SJCRH30 (cell line): Measurements from ENCODE around the gene FAM170B. TPM values are rescaled to one million over a fixed set of nuclear protein-coding genes. Genes with fewer than 3 reads are reported as not detected.
A peak's percentile ranks its signal among the peaks of the same experiment; 100 is the strongest.

ENCODE experiments used
- DNase-seq, 2 experiments: peaks; one replicate each; pipeline ENCODE4 v3.0.0-alpha.2; 2015 to 2020
- H3K27ac ChIP-seq: fragments of 250-450 bp; sonication (Bioruptor Pico); 2 replicates; pipeline ENCODE4 v1.5.1; 2020; ENCODE audit warnings: mild to moderate bottlenecking, moderate library complexity
- H3K27me3 ChIP-seq: fragments of 250-450 bp; sonication (Bioruptor Pico); 2 replicates; pipeline ENCODE4 v1.5.1; 2020; ENCODE audit warnings: mild to moderate bottlenecking, moderate library complexity
- H3K36me3 ChIP-seq: fragments of 250-450 bp; sonication (Bioruptor Pico); 2 replicates; pipeline ENCODE4 v1.5.1; 2020; ENCODE audit warnings: mild to moderate bottlenecking, moderate library complexity
- H3K4me1 ChIP-seq: fragments of 250-450 bp; sonication (Bioruptor Pico); 2 replicates; pipeline ENCODE4 v1.5.1; 2020; ENCODE audit warnings: mild to moderate bottlenecking, moderate library complexity
- H3K4me3 ChIP-seq: fragments of 250-450 bp; sonication (Bioruptor Pico); 2 replicates; pipeline ENCODE4 v1.5.1; 2020; ENCODE audit warnings: mild to moderate bottlenecking, moderate library complexity
- H3K9me3 ChIP-seq: fragments of 250-450 bp; sonication (Bioruptor Pico); replicated peaks from 2 replicates; pipeline ENCODE4 v1.5.1; 2020; ENCODE audit warnings: mild to moderate bottlenecking, moderate library complexity
- total RNA-seq: library from RNA; depleted of rRNA; stranded (reverse); fragments of >200 nt; shearing (Covaris generic); gene quantifications from 2 replicates; pipeline ENCODE4 v1.2.3, GENCODE V29; 2014

Gene FAM170B
- total RNA-seq, 1 experiment from 2014 or later = not detected

- Histone ChIP-seq H3K27ac (no peak overlapping the region), H3K4me1 (peaks cover 19% of the 10 kb centered on the region), H3K4me3 (no peak overlapping the region), H3K36me3 (no peaks in the 10 kb centered on the region), H3K9me3 (no peaks in the 10 kb centered on the region), H3K27me3 (no peaks in the 10 kb centered on the region)
- no peak for DNase-seq
Observed at GRCh38 chr10:49112851-49113250, 21.0 kb downstream of the FAM170B start.

GRCh38 chr10:49112098-49112497 lies 21.7 kb downstream of the FAM170B start:
- H3K4me3 ChIP-seq = no peak overlapping the region
- no peak for DNase-seq
- H3K36me3 ChIP-seq = no peaks in the 10 kb centered on the region
- no peak overlapping the region for H3K27ac ChIP-seq
- H3K27me3 ChIP-seq = no peaks in the 10 kb centered on the region
- H3K9me3 ChIP-seq = no peaks in the 10 kb centered on the region
- peaks cover 19% of the 10 kb centered on the region for H3K4me1 ChIP-seq

DNA sequence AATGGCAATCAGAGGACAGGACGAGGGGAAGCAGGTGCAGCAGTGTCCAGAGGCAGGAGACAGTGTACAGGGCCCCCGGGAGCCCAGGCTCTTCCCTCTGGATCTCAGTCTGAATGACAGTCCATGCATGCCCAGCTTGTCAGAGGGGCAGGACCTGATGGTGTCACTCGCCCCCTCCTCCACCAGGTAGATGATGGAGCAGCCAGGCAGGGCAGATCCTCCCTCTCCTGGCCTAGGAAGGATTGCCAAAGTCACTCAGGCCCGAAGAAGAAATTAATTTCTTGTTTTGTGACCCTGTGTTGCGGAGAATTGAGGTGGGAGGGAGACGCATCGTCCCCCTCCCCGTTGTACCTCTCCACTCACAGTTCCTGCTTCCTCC lies 22.5 kb downstream of the FAM170B start:
- H3K36me3 ChIP-seq = no peaks in the 10 kb centered on the region
- DNase-seq = no peak
- H3K27me3 ChIP-seq = no peaks in the 10 kb centered on the region
- H3K27ac ChIP-seq = no peak overlapping the region
- H3K4me1 ChIP-seq = peaks cover 19% of the 10 kb centered on the region
- H3K4me3 ChIP-seq = no peak overlapping the region
- H3K9me3 ChIP-seq = no peaks in the 10 kb centered on the region

GRCh38 chr10:49110684-49111319 lies 23.0 kb downstream of the FAM170B start:
- no peak for DNase-seq
- H3K36me3 ChIP-seq = no peaks in the 10 kb centered on the region
- H3K27ac ChIP-seq = peak overlapping the region; percentile 66

GRCh38 chr10:49109669-49110340 lies 24.0 kb downstream of the FAM170B start:
- H3K4me1 ChIP-seq = peaks cover 19% of the 10 kb centered on the region
- no peaks in the 10 kb centered on the region for H3K9me3 ChIP-seq
- no peaks in the 10 kb centered on the region for H3K27me3 ChIP-seq
- peak; percentile 95 to 96 for DNase-seq
- no peak overlapping the region for H3K4me3 ChIP-seq
- H3K27ac ChIP-seq = peak overlapping the region; percentile 66
- H3K36me3 ChIP-seq = no peaks in the 10 kb centered on the region

More at GRCh38 chr10:49110684-49111319, 23.0 kb downstream of the FAM170B start:
- Histone ChIP-seq H3K27me3 (no peaks in the 10 kb centered on the region), H3K9me3 (no peaks in the 10 kb centered on the region), H3K4me1 (peaks cover 19% of the 10 kb centered on the region), H3K4me3 (no peak overlapping the region)

- no peak overlapping the region for H3K4me3 ChIP-seq
- H3K9me3 ChIP-seq = no peaks in the 10 kb centered on the region
- no peaks in the 10 kb centered on the region for H3K36me3 ChIP-seq
- H3K27ac ChIP-seq = no peak overlapping the region; the same call in 1 of the 2 replicates
- no peaks in the 10 kb centered on the region for H3K27me3 ChIP-seq
- H3K4me1 ChIP-seq = peaks cover 19% of the 10 kb centered on the region
- no peak for DNase-seq
Observed at GRCh38 chr10:49108656-49109055, 25.2 kb downstream of the FAM170B start.

GRCh38 chr10:49107887-49108267 lies 25.9 kb downstream of the FAM170B start:
- no peak for DNase-seq
- Histone ChIP-seq H3K36me3 (no peaks in the 10 kb centered on the region), H3K4me3 (no peak overlapping the region), H3K27me3 (no peaks in the 10 kb centered on the region), H3K9me3 (no peaks in the 10 kb centered on the region), H3K27ac (no peak overlapping the region), H3K4me1 (peaks cover 19% of the 10 kb centered on the region)

DNA sequence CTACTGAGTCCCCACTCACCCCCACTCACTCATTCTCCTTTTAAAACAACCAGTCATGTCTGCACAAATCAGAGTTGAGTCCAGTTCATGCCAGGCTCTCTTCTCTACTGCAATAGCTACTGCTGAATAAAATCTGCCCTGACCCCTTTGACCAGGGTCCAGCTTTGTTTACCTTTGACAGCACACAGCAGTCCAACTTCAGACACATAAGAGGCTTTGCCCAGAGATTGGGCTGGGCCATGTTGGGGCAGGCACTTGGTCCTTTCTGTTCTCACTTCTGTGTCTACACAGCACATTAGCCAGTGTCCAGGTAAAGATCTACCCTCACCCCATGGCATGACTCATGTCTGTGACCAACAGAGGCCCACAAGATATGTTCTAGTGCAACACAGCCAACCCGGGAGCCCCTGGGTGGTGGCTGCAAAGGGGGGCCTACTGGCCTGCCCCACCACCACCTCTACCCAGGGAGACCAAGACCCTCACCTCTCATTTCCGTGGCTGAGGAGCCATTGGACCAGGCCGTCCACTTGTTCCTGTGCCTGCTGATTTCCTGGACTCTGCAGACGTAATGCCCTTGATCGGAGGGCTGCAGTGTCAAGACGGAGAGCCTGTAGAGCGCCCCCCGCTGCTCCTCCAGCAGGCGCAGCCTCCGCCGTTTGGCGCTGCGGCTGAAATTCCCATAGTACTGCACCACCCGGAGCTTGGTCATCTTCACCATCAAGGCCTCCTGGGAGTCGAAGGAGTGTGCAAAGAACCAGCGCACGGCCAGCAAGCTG lies 26.5 kb downstream of the FAM170B start:
- DNase-seq = no peak
- Histone ChIP-seq H3K4me3 (no peak overlapping the region), H3K4me1 (peaks cover 19% of the 10 kb centered on the region), H3K9me3 (no peaks in the 10 kb centered on the region), H3K36me3 (no peaks in the 10 kb centered on the region), H3K27ac (no peak overlapping the region), H3K27me3 (no peaks in the 10 kb centered on the region)

DNA sequence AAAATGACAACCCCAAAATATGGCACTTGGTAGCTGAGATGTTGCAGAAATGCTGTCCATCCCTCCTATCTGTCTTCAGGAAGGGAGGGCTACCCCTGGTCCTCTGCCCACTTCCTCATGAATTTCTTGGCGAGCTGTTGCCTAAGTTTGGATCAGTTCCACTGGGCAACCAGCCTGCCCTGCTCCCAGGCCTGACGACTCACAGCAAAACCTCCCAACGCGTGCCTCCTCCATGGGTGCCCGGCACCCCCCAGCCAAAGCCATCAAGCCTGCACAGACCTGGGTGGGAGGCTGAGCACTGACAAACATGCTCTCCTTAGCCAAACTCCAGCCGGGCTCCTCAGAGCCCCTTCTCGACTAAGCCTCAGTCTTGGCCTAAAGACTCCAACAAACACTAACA lies 27.4 kb downstream of the FAM170B start:
- peaks cover 19% of the 10 kb centered on the region for H3K4me1 ChIP-seq
- DNase-seq = no peak
- H3K4me3 ChIP-seq = no peak overlapping the region

GRCh38 chr10:49105076-49105475 lies 28.7 kb downstream of the FAM170B start:
- H3K27me3 ChIP-seq = no peaks in the 10 kb centered on the region
- H3K4me3 ChIP-seq = no peak overlapping the region
- H3K9me3 ChIP-seq = no peaks in the 10 kb centered on the region
- no peak overlapping the region for H3K27ac ChIP-seq
- peaks cover 10% of the 10 kb centered on the region for H3K4me1 ChIP-seq
- no peak for DNase-seq
- no peaks in the 10 kb centered on the region for H3K36me3 ChIP-seq

More for the DNA sequence above, 27.4 kb downstream of the FAM170B start:
- no peak overlapping the region for H3K27ac ChIP-seq
- no peaks in the 10 kb centered on the region for H3K9me3 ChIP-seq
- H3K27me3 ChIP-seq = no peaks in the 10 kb centered on the region
- no peaks in the 10 kb centered on the region for H3K36me3 ChIP-seq

DNA sequence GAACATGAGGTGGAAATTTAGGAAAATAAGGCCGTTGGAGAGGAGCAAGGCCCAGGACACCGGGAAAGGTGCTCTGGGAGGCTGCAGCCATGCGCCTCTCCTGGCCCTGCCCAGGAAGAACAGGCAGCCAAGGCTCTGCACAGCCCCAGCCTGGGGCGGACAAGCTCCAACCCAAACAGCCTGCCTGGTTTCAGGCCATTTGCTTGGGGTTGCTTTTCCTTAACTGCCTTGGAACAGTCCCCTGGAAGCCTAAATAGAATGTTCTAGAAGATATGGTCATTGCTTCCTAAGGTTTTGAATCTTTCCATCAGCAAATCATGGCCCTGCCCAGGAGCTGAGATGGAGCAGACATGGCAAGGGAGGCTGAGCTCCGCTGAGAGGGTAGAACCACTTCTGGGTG lies 29.5 kb downstream of the FAM170B start:
- DNase-seq = no peak
- H3K4me1 ChIP-seq = peaks cover 7% of the 10 kb centered on the region

GRCh38 chr10:49103761-49104160 lies 30.1 kb downstream of the FAM170B start:
- Histone ChIP-seq H3K36me3 (no peaks in the 10 kb centered on the region), H3K27me3 (no peaks in the 10 kb centered on the region), H3K9me3 (no peaks in the 10 kb centered on the region), H3K4me1 (peaks cover under 1% of the 10 kb centered on the region; the same call in 1 of the 2 replicates), H3K27ac (no peak overlapping the region), H3K4me3 (no peak overlapping the region)
- no peak for DNase-seq

More for the DNA sequence above, 29.5 kb downstream of the FAM170B start:
- Histone ChIP-seq H3K27me3 (no peaks in the 10 kb centered on the region), H3K9me3 (no peaks in the 10 kb centered on the region), H3K27ac (no peak overlapping the region), H3K4me3 (no peak overlapping the region), H3K36me3 (no peaks in the 10 kb centered on the region)

GRCh38 chr10:49099046-49099445 lies 34.8 kb downstream of the FAM170B start:
- no peaks in the 10 kb centered on the region for H3K4me1 ChIP-seq
- H3K36me3 ChIP-seq = no peaks in the 10 kb centered on the region
- H3K4me3 ChIP-seq = no peak overlapping the region
- no peak for DNase-seq
- no peak overlapping the region for H3K27ac ChIP-seq
- H3K27me3 ChIP-seq = no peaks in the 10 kb centered on the region
- no peaks in the 10 kb centered on the region for H3K9me3 ChIP-seq

GRCh38 chr10:49096890-49097445 lies 36.9 kb downstream of the FAM170B start:
- Histone ChIP-seq H3K27ac (no peak overlapping the region), H3K4me3 (no peak overlapping the region), H3K9me3 (no peaks in the 10 kb centered on the region), H3K27me3 (no peaks in the 10 kb centered on the region), H3K36me3 (no peaks in the 10 kb centered on the region), H3K4me1 (no peaks in the 10 kb centered on the region)
- no peak for DNase-seq

DNA sequence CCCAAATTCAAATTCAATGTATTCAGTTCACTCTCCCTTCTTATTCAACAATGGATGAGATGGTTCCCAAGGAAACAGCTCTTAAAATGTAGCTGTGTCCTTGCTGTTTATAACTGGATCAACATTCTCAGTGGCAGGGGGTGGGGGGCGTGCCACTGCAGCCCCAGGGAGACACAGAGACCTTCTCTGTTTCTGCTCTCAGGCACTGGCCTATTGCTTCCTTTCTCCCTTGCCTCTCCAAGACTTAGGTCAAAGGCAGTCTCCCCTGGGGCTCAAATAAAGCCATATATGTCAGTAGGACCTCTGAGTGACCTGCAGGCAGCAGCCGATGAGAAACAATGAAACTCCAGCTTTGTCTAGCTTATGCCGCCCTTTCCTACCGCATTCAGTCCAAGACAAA lies 39.2 kb downstream of the FAM170B start:
- Histone ChIP-seq H3K4me3 (no peak overlapping the region), H3K4me1 (no peaks in the 10 kb centered on the region)
- DNase-seq = no peak

More for the DNA sequence above, 39.2 kb downstream of the FAM170B start:
- Histone ChIP-seq H3K36me3 (no peaks in the 10 kb centered on the region), H3K27me3 (no peaks in the 10 kb centered on the region), H3K9me3 (no peaks in the 10 kb centered on the region), H3K27ac (no peak overlapping the region)
